Keratinocyte (primary cell): ENCODE measurements around the gene MGME1. TPM values are rescaled to one million over a fixed set of nuclear protein-coding genes. Genes with fewer than 3 reads are reported as not detected.

Source experiments
- DNase-seq: peaks from one replicate; pipeline ENCODE4 v3.0.0-alpha.2; 2011; ENCODE audit warnings: low read depth, missing footprints, low spot score
- FAIRE-seq: peaks from 2 replicates; lab custom pipeline; 2011; peaks lifted over from hg19 to GRCh38; lab: Jason Lieb, UNC
- H2AFZ ChIP-seq: 2 replicates; pipeline ENCODE4 v1.6.0; 2012; ENCODE audit warnings: low read length, control low read depth, inconsistent platforms; ENCODE audit not compliant: control insufficient read depth
- H3K27ac ChIP-seq: 2 replicates; pipeline ENCODE4 v1.5.1; 2011; ENCODE audit warnings: low read length; ENCODE audit not compliant: control insufficient read depth, insufficient read depth
- H3K27me3 ChIP-seq: 3 replicates; pipeline ENCODE4 v1.6.0; 2011; ENCODE audit warnings: low read length; ENCODE audit not compliant: control insufficient read depth, insufficient read depth; ENCODE audit errors: extremely low read depth
- H3K36me3 ChIP-seq, 2 experiments: 2 replicates in 1 of 2; 3 replicates in 1 of 2; pipeline ENCODE4 v1.5.1; 2011; ENCODE audit warnings: low read length in 2 of 2, mild to moderate bottlenecking in 1 of 2; ENCODE audit not compliant: control insufficient read depth in 2 of 2, insufficient read depth in 2 of 2; ENCODE audit errors: extremely low read depth in 1 of 2
- H3K4me1 ChIP-seq: 3 replicates; pipeline ENCODE4 v1.5.1; 2011; ENCODE audit warnings: low read length; ENCODE audit not compliant: control insufficient read depth, insufficient read depth; ENCODE audit errors: extremely low read depth
- H3K4me2 ChIP-seq: 3 replicates; pipeline ENCODE4 v1.6.0; 2011; ENCODE audit warnings: low read depth, low read length; ENCODE audit not compliant: control insufficient read depth, insufficient read depth; ENCODE audit errors: extremely low read depth
- H3K4me3 ChIP-seq, 3 experiments: fragments of 200-600 bp in 1 of 3; sonication (generic) in 1 of 3; 2 replicates in 2 of 3; 3 replicates in 1 of 3; pipeline ENCODE4 v1.5.1; 2011 to 2016; ENCODE audit warnings: low read length in 3 of 3, mild to moderate bottlenecking in 3 of 3, control low read depth in 2 of 3, inconsistent platforms in 1 of 3, low read depth in 1 of 3, mixed read lengths in 1 of 3, mixed run types in 1 of 3, moderate library complexity in 1 of 3; ENCODE audit not compliant: control insufficient read depth in 2 of 3, insufficient read depth in 2 of 3; ENCODE audit errors: extremely low read depth in 1 of 3
- H3K79me2 ChIP-seq: 2 replicates; pipeline ENCODE4 v1.6.0; 2012; ENCODE audit warnings: low read length; ENCODE audit not compliant: control insufficient read depth, insufficient read depth
- H3K9ac ChIP-seq: 3 replicates; pipeline ENCODE4 v1.6.0; 2011; ENCODE audit warnings: low read length; ENCODE audit not compliant: control insufficient read depth, insufficient read depth; ENCODE audit errors: extremely low read depth
- H3K9me1 ChIP-seq: 3 replicates; pipeline ENCODE4 v1.6.0; 2011; ENCODE audit warnings: low read length; ENCODE audit not compliant: control insufficient read depth, insufficient read depth; ENCODE audit errors: extremely low read depth
- H3K9me3 ChIP-seq: 2 replicates; pipeline ENCODE4 v1.5.1; 2012; ENCODE audit warnings: low read depth, low read length; ENCODE audit not compliant: control insufficient read depth
- H4K20me1 ChIP-seq: 3 replicates; pipeline ENCODE4 v1.6.0; 2011; ENCODE audit warnings: low read length; ENCODE audit not compliant: control insufficient read depth, insufficient read depth; ENCODE audit errors: extremely low read depth
- EZH2 ChIP-seq: IDR thresholded peaks from one replicate; pipeline ENCODE4 v1.6.1; 2012; ENCODE audit warnings: inconsistent platforms, mild to moderate bottlenecking, low read length, moderate library complexity
- dilution Hi-C: fragments of 300-500 bp; cut with MboI; formaldehyde crosslinking; loops from one replicate; pipeline ENCODE4 v1.7.0; 2020; ENCODE audit warnings: low sequenced_read_pairs; ENCODE audit not compliant: extremely low pct_ligation_motif_present
- polyA plus RNA-seq, 5 experiments: library from polyadenylated mRNA; depleted of rRNA in 3 of 5; stranded (reverse) in 3 of 5; stranded (forward) in 1 of 5; unstranded in 1 of 5; fragments of >200 nt; gene quantifications; 1 replicate in 1 of 5; 2 replicates in 3 of 5; 3 replicates in 1 of 5; pipeline versions ENCODE4 v1.2.1 to v1.2.3, GENCODE V29; 2011 to 2012; ENCODE audit warnings: missing spikeins in 2 of 5, low read depth in 1 of 5, low replicate concordance in 1 of 5
- TF ChIP-seq, protein P1 (sequence below), 3 experiments: IDR thresholded peaks in 1 of 3; conservative IDR thresholded peaks in 1 of 3; optimal IDR thresholded peaks in 1 of 3; 2 replicates in 2 of 3; 3 replicates in 1 of 3; pipeline versions ENCODE3 to v1.5.1; 2011; ENCODE audit warnings: low read length in 3 of 3, mild to moderate bottlenecking in 3 of 3, moderate library complexity in 2 of 3, control low read depth in 1 of 3, inconsistent platforms in 1 of 3; ENCODE audit not compliant: insufficient read depth in 2 of 3; ENCODE audit errors: extremely low read depth in 1 of 3

Gene MGME1
- polyA plus RNA-seq, 1 donor (not counting 4 experiments of a cell fraction or from before 2014, with no cell fraction given): 31.6 TPM

DNA sequence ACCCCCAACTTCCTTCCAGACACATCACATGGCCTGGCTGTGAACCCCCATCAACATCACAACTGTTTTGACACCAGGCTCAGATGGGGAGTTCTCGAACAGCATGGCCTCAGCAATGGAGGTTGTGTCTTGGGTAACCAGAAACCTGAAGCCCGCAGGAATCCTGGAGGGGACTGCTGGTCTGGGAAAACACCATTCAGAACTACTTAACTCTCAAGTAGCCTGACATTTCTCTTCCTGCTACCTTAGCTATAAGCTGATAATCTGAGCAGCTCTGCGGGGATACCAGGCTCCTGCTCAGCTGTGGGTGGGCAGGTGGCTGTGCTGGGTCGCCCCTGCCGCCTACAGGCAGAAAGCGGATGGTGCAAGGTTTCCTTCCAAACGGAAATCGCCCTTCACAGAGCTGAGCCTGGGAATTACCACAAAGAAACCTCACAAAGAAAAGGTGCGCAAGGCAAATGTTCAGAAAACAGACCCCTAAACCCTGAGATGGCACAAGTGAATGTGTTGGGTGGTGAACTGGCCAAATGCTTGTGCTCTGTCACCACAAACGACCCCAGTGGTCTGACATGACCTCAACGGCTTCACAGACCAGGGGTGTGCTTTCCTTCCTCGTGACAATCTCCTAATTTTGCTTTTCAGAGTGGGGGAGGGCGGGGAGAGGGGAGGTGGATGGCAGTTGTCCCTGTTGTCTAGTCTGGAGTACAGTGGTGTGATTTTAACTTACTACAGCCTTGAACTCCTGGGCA, 29.8 kb upstream of the MGME1 start:
- no peak for TF ChIP-seq EZH2
- TF ChIP-seq, protein P1, sequence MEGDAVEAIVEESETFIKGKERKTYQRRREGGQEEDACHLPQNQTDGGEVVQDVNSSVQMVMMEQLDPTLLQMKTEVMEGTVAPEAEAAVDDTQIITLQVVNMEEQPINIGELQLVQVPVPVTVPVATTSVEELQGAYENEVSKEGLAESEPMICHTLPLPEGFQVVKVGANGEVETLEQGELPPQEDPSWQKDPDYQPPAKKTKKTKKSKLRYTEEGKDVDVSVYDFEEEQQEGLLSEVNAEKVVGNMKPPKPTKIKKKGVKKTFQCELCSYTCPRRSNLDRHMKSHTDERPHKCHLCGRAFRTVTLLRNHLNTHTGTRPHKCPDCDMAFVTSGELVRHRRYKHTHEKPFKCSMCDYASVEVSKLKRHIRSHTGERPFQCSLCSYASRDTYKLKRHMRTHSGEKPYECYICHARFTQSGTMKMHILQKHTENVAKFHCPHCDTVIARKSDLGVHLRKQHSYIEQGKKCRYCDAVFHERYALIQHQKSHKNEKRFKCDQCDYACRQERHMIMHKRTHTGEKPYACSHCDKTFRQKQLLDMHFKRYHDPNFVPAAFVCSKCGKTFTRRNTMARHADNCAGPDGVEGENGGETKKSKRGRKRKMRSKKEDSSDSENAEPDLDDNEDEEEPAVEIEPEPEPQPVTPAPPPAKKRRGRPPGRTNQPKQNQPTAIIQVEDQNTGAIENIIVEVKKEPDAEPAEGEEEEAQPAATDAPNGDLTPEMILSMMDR (optimal IDR thresholded peaks at IDR 0.05 in 1 of 3, IDR thresholded peaks at IDR 0.05 in 1 of 3, conservative IDR thresholded peaks at IDR 0.05 in 1 of 3; ENCODE audit: extremely low read depth in 1 of 3, insufficient read depth in 2 of 3, low read length in 3 of 3): peak; percentile 87 to 89 (median 87)
- Histone ChIP-seq H2AFZ (no peak overlapping the region), H3K27ac (no peak overlapping the region), H3K27me3 (no peaks in the 10 kb centered on the region), H3K9me1 (no peaks in the 10 kb centered on the region), H3K9me3 (no peaks in the 10 kb centered on the region), H3K79me2 (no peaks in the 10 kb centered on the region), H4K20me1 (peaks cover 4% of the 10 kb centered on the region), H3K4me2 (no peak overlapping the region), H3K9ac (no peak overlapping the region), H3K36me3 (peaks cover 12 to 20% of the 10 kb centered on the region in 2 experiments), H3K4me1 (no peaks in the 10 kb centered on the region), H3K4me3 (no peak overlapping the region)
- dilution Hi-C loops: no loop called here
- DNase-seq (no peak), FAIRE-seq (no peak)

DNA sequence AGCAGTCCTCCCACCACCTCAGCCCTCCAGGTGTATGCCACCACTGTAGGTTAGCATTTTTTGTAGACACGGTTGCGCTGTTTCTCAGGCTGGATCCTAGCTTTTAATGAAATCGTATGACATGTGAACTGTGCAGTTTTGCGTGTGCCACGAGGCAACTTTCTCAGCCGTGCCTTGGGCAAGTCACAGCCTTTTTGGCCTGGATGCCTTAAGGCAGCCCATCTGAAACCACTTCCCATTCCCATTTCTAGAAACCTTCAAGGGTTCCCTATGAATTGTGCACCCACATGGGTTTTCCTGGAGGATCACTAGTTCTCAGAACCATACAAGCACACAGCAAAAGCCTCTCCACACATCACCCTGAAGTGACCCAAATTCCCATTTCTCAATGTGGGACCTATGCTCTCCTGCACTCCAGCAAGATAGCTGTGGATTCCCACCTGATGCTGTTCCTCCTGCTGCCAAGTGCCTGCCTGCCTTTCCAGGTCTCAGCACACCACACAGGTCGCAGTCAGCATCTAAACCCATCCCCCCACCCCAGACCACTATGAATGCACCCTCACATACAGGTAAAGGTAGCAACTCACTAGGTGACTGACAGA, 29.1 kb upstream of the MGME1 start:
- no peaks in the 10 kb centered on the region for H3K27me3 ChIP-seq
- H3K36me3 ChIP-seq: peaks cover 12 to 25% of the 10 kb centered on the region in 2 experiments
- H2AFZ ChIP-seq: no peak overlapping the region
- no peak for DNase-seq
- H3K9ac ChIP-seq: no peak overlapping the region
- no peak for FAIRE-seq
- TF ChIP-seq EZH2: no peak
- TF ChIP-seq, protein P1 (optimal IDR thresholded peaks at IDR 0.05 in 1 of 3, IDR thresholded peaks at IDR 0.05 in 1 of 3, conservative IDR thresholded peaks at IDR 0.05 in 1 of 3; ENCODE audit: extremely low read depth in 1 of 3, insufficient read depth in 2 of 3, low read length in 3 of 3): no peak
- H3K9me3 ChIP-seq: no peaks in the 10 kb centered on the region
- no peaks in the 10 kb centered on the region for H3K9me1 ChIP-seq
- no peaks in the 10 kb centered on the region for H3K4me1 ChIP-seq
- H3K27ac ChIP-seq: no peak overlapping the region
- H3K4me3 ChIP-seq: no peak overlapping the region
- H3K79me2 ChIP-seq: no peaks in the 10 kb centered on the region
- H4K20me1 ChIP-seq: peaks cover 4% of the 10 kb centered on the region
- dilution Hi-C loops: no loop called here
- no peak overlapping the region for H3K4me2 ChIP-seq
